ENCODE measurements around the gene MRPS5.

DNA sequence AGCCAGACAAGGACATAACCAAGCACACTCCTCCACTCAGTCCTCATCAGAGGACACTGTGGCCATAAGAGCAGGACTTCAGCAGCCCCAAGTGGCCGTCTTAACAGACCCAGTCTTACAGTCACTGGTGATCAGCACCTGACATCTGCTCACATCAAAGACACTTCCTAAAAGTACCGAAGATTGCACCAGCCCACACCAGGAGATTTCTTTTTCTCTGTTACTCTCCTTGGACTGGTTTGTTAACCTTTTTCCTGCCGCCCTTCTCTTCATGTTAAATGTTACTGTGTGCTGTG is 44.1 kb downstream of the MRPS5 start:
- TF ChIP-seq POLR2AphosphoS5 (IDR thresholded peaks at IDR 0.05; ENCODE audit: low read depth, low read length) (no peak), TAF1 (IDR thresholded peaks at IDR 0.05; ENCODE audit: borderline replicate concordance, insufficient read depth, low read length) (no peak), SIN3A (IDR thresholded peaks at IDR 0.05; ENCODE audit: borderline replicate concordance, insufficient read depth, low read length) (no peak)
- TF ChIP-seq, protein P1, sequence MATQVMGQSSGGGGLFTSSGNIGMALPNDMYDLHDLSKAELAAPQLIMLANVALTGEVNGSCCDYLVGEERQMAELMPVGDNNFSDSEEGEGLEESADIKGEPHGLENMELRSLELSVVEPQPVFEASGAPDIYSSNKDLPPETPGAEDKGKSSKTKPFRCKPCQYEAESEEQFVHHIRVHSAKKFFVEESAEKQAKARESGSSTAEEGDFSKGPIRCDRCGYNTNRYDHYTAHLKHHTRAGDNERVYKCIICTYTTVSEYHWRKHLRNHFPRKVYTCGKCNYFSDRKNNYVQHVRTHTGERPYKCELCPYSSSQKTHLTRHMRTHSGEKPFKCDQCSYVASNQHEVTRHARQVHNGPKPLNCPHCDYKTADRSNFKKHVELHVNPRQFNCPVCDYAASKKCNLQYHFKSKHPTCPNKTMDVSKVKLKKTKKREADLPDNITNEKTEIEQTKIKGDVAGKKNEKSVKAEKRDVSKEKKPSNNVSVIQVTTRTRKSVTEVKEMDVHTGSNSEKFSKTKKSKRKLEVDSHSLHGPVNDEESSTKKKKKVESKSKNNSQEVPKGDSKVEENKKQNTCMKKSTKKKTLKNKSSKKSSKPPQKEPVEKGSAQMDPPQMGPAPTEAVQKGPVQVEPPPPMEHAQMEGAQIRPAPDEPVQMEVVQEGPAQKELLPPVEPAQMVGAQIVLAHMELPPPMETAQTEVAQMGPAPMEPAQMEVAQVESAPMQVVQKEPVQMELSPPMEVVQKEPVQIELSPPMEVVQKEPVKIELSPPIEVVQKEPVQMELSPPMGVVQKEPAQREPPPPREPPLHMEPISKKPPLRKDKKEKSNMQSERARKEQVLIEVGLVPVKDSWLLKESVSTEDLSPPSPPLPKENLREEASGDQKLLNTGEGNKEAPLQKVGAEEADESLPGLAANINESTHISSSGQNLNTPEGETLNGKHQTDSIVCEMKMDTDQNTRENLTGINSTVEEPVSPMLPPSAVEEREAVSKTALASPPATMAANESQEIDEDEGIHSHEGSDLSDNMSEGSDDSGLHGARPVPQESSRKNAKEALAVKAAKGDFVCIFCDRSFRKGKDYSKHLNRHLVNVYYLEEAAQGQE (IDR thresholded peaks at IDR 0.05; ENCODE audit: insufficient read depth in 1 of 2, low read depth in 2 of 2, low read length in 2 of 2): no peak
